Uterus (tissue), 2 donors: ENCODE results near the gene FLT1.

Source experiments
- POLR2A ChIP-seq, 2 donors: fragments of 450-650 bp; IDR thresholded peaks; one replicate each; pipeline ENCODE4 v1.6.1; 2016; ENCODE audit warnings: antibody characterized with exemption in 2 of 2, mild to moderate bottlenecking in 1 of 2, moderate library complexity in 1 of 2
- TF ChIP-seq, protein P1 (sequence below), 4 experiments: fragments of 200-600 bp in 2 of 4; fragments of 450-650 bp in 2 of 4; sonication (generic) in 2 of 4; IDR thresholded peaks; one replicate each; pipeline ENCODE4 v1.5.1; 2016 to 2019; ENCODE audit warnings: antibody characterized with exemption in 4 of 4, mild to moderate bottlenecking in 2 of 4, moderate library complexity in 1 of 4

DNA sequence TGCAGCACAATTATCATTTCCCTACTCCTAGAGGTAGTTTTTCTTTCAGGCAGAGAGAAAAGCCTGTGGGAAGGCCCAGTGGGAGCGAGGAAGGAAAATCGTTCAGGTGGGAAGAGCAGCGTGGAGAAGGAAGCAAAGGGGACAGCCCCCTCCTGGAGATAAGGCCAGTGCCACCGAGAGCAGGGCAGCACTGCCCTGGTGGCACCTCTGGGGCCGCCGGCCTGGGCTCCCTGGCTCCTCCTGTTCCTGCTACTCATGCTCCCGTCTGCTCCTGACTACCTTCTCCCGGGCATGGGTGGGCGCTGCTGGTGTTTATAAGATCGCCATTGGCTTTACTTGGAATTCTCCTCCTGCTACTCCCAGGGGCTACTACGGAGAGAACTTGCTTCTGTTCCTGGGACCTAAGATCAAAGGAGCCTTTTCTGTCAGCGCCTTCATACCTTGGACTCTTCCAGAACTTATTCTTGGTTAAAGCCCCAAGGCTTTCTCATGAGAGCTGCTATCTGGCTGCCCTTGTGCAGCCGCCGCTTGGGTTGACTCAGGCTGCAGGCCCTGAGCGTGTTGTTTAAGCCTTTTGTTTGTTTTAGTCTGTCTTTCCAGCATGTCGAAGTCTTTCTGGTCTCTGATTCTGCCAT, 3.7 kb upstream of the FLT1 start:
- TF ChIP-seq, protein P1, sequence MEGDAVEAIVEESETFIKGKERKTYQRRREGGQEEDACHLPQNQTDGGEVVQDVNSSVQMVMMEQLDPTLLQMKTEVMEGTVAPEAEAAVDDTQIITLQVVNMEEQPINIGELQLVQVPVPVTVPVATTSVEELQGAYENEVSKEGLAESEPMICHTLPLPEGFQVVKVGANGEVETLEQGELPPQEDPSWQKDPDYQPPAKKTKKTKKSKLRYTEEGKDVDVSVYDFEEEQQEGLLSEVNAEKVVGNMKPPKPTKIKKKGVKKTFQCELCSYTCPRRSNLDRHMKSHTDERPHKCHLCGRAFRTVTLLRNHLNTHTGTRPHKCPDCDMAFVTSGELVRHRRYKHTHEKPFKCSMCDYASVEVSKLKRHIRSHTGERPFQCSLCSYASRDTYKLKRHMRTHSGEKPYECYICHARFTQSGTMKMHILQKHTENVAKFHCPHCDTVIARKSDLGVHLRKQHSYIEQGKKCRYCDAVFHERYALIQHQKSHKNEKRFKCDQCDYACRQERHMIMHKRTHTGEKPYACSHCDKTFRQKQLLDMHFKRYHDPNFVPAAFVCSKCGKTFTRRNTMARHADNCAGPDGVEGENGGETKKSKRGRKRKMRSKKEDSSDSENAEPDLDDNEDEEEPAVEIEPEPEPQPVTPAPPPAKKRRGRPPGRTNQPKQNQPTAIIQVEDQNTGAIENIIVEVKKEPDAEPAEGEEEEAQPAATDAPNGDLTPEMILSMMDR (IDR thresholded peaks at IDR 0.05) = no peak
- no peak for TF ChIP-seq POLR2A (IDR thresholded peaks at IDR 0.05)
